Measurements from ENCODE around the gene CSMD2.

- no peak for TF ChIP-seq CTCF (IDR thresholded peaks at IDR 0.05)
- no peak for TF ChIP-seq EZH2 (IDR thresholded peaks at IDR 0.05)
These were observed 176.9 kb downstream of the CSMD2 start for GRCh38 chr1:33988161-33988560.

All from neural progenitor cell (in vitro differentiated cells).